Measurements from ENCODE around the gene BIRC2. TPM values are rescaled to one million over a fixed set of nuclear protein-coding genes. Genes with fewer than 3 reads are reported as not detected.

Gene BIRC2
- total and polyA plus RNA-seq, 9 of the 15 experiments (the other 6 are each of a cell fraction or from before 2014, with no cell fraction given) = 14.3 to 45.9 (median 20.7) TPM

GRCh38 chr11:102346748-102347461 lies at the start of gene BIRC2 (continued):
- TF ChIP-seq REST (IDR thresholded peaks at IDR 0.05; ENCODE audit: borderline replicate concordance) (peak; percentile 47), REST (CRISPR knock-in tag; IDR thresholded peaks at IDR 0.05; ENCODE audit: low read depth) (no peak), MLLT1 (IDR thresholded peaks at IDR 0.05) (no peak; a peak in 1 of 4 replicates), THAP12 (CRISPR knock-in tag; IDR thresholded peaks at IDR 0.05) (peak; percentile 58), ZNF253 (CRISPR knock-in tag; conservative IDR thresholded peaks at IDR 0.05) (no peak), ZNF717 (CRISPR knock-in tag; IDR thresholded peaks at IDR 0.05) (no peak), TAF7 (tag; IDR thresholded peaks at IDR 0.05) (peak; percentile 80), E2F4 (CRISPR knock-in tag; IDR thresholded peaks at IDR 0.05; ENCODE audit: low read depth) (no peak), ZHX1 (conservative IDR thresholded peaks at IDR 0.05; ENCODE audit: low read length) (no peak)

All from K562 (cell line).